ENCODE data around the gene CALB2.

GRCh38 chr16:71431176-71431575, 72.7 kb downstream of the CALB2 start:
- no peak for TF ChIP-seq CTCF (IDR thresholded peaks at IDR 0.05)
- TF ChIP-seq POLR2A (IDR thresholded peaks at IDR 0.05) = no peak

Data from right lobe of liver (tissue), 4 donors.